MM.1S (cell line): ENCODE data around the gene CDK5RAP1.

Source experiments
- EZH2 ChIP-seq: fragments of 300-600 bp; sonication (generic); optimal IDR thresholded peaks from 2 replicates; pipeline ENCODE3; 2017; ENCODE audit warnings: low read depth, mild to moderate bottlenecking, antibody characterized with exemption, low read length, mixed read lengths
- EZH2phosphoT487 ChIP-seq: fragments of 300-600 bp; sonication (generic); IDR thresholded peaks from 2 replicates; pipeline ENCODE4 v1.6.1; 2018; ENCODE audit warnings: antibody characterized with exemption, low read length
- TF ChIP-seq, protein P1 (sequence below): fragments of 300-600 bp; sonication (generic); IDR thresholded peaks from 2 replicates; pipeline ENCODE4 v1.5.1; 2016; ENCODE audit warnings: antibody characterized with exemption, low read length, mixed read lengths

DNA sequence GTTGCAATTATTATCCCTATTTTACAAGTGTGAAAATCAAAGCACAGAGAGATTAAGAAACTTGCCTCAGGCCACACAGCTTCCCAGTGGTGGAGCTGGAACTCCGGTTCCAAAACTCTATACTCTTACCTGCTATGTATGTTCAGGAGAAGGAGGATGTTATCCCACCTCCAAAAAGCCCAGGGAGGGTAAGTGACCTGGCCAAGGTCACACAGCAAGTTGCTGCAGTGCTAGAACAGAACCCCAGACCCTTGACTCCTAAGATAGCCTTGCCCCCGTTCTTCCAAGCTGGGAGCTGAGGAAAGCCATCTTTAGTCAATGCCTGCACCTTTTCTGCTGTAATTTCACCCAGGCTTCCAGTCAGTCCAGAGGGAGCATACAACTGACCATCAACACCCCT, 76.0 kb downstream of the CDK5RAP1 start:
- TF ChIP-seq EZH2 (no peak), EZH2phosphoT487 (no peak)
- TF ChIP-seq, protein P1, sequence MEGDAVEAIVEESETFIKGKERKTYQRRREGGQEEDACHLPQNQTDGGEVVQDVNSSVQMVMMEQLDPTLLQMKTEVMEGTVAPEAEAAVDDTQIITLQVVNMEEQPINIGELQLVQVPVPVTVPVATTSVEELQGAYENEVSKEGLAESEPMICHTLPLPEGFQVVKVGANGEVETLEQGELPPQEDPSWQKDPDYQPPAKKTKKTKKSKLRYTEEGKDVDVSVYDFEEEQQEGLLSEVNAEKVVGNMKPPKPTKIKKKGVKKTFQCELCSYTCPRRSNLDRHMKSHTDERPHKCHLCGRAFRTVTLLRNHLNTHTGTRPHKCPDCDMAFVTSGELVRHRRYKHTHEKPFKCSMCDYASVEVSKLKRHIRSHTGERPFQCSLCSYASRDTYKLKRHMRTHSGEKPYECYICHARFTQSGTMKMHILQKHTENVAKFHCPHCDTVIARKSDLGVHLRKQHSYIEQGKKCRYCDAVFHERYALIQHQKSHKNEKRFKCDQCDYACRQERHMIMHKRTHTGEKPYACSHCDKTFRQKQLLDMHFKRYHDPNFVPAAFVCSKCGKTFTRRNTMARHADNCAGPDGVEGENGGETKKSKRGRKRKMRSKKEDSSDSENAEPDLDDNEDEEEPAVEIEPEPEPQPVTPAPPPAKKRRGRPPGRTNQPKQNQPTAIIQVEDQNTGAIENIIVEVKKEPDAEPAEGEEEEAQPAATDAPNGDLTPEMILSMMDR, result no peak
